Calu3 (cell line): Measurements from ENCODE around the gene PTK6. TPM values are rescaled to one million over a fixed set of nuclear protein-coding genes. Genes with fewer than 3 reads are reported as not detected.

Source experiments
- BruUV-seq: library from RNA; stranded (reverse); fragments of 400-500 nt; replicated peaks from 2 replicates; lab custom pipeline; 2021; lab: Mats Ljungman, UMichigan
- CTCF ChIA-PET: fragments of 300-600 bp; sonication (Branson Sonifier 250); formaldehyde crosslinking; loops from one replicate; lab custom pipeline; 2022; ENCODE audit warnings: antibody characterized with exemption; lab: Charles Lee
- DNase-seq: peaks from one replicate; pipeline ENCODE4 v3.0.0; 2022
- H3K27ac Mint-ChIP-seq: one replicate; pipeline ENCODE4 v1.8.0; 2022; ENCODE audit warnings: mixed read lengths; ENCODE audit not compliant: unreplicated experiment
- H3K27me3 Mint-ChIP-seq: one replicate; pipeline ENCODE4 v1.8.0; 2022; ENCODE audit warnings: mixed read lengths; ENCODE audit not compliant: unreplicated experiment
- H3K36me3 Mint-ChIP-seq: one replicate; pipeline ENCODE4 v1.8.0; 2022; ENCODE audit warnings: mild to moderate bottlenecking, moderate library complexity, mixed read lengths; ENCODE audit not compliant: insufficient read depth, unreplicated experiment
- H3K4me1 Mint-ChIP-seq: one replicate; pipeline ENCODE4 v1.8.0; 2022; ENCODE audit warnings: mild to moderate bottlenecking, low read depth, mixed read lengths; ENCODE audit not compliant: unreplicated experiment
- H3K4me3 Mint-ChIP-seq: one replicate; pipeline ENCODE4 v1.8.0; 2022; ENCODE audit warnings: mild to moderate bottlenecking, low read depth, moderate library complexity, mixed read lengths; ENCODE audit not compliant: unreplicated experiment
- H3K9me3 Mint-ChIP-seq: one replicate; pipeline ENCODE4 v1.8.0; 2022; ENCODE audit warnings: low read depth, mixed read lengths; ENCODE audit not compliant: unreplicated experiment
- intact Hi-C: fragments of 100-400 bp; cut with micrococcal nuclease; formaldehyde crosslinking; loops from one replicate; pipeline ENCODE4 v1.10.0; 2022; ENCODE audit not compliant: unreplicated experiment
- total RNA-seq: library from RNA; stranded (reverse); gene quantifications from 2 replicates; pipeline ENCODE4 v1.2.3, GENCODE V29; 2022
- TF ChIP-seq, protein P1 (sequence below): fragments of 200-600 bp; IDR thresholded peaks from one replicate; pipeline ENCODE4 v1.8.0; 2022; ENCODE audit warnings: antibody characterized with exemption; ENCODE audit not compliant: unreplicated experiment

The PTK6 gene
- total RNA-seq, 1 experiment from 2014 or later = 15.9 TPM

DNA sequence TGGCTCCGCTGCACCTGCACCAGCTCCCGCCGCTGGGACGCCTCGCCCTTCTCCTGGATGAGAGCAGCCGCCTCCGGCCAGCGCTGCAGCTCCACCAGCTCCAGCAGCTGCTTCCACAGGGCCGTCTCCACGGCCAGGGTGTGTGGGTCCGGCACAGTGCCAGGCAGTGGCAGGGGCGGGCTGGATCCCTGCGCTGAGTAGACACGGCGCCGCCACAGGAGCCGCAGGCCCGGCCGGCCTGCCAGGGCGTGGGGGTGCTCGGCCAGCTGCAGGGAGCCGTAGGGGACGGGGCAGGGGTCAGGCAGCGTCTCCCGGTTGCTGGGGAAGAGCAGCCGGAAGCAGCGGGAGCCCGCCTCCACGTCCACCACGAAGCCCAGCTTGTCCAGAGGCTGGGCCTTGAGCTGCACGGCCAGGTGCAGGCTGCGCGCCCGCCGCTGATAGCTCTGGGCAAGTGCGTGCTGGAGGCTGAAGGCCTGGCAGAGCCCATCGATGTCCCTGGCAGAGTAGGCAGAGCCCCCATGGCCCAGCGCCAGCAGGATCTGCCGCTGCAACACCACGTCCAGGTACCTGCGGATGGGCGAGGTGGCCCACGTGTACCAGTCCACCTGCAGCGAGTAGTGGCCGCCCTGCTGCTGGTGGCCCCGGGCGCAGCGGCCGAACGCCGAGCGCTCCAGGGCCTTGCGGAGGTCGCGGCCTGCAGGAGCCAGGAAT lies 26.2 kb upstream of the PTK6 start:
- CTCF ChIA-PET = no interaction called here
- Mint-ChIP-seq H3K36me3 (peaks cover 73% of the 10 kb centered on the region), H3K27me3 (no peaks in the 10 kb centered on the region), H3K4me3 (no peak overlapping the region), H3K4me1 (no peaks in the 10 kb centered on the region), H3K27ac (no peak overlapping the region), H3K9me3 (peaks cover 2% of the 10 kb centered on the region)
- TF ChIP-seq, protein P1, sequence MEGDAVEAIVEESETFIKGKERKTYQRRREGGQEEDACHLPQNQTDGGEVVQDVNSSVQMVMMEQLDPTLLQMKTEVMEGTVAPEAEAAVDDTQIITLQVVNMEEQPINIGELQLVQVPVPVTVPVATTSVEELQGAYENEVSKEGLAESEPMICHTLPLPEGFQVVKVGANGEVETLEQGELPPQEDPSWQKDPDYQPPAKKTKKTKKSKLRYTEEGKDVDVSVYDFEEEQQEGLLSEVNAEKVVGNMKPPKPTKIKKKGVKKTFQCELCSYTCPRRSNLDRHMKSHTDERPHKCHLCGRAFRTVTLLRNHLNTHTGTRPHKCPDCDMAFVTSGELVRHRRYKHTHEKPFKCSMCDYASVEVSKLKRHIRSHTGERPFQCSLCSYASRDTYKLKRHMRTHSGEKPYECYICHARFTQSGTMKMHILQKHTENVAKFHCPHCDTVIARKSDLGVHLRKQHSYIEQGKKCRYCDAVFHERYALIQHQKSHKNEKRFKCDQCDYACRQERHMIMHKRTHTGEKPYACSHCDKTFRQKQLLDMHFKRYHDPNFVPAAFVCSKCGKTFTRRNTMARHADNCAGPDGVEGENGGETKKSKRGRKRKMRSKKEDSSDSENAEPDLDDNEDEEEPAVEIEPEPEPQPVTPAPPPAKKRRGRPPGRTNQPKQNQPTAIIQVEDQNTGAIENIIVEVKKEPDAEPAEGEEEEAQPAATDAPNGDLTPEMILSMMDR = no peak
- no peak for DNase-seq
- intact Hi-C loops = no loop called here
- no TSS peak for BruUV-seq

GRCh38 chr20:63562461-63563224 lies 25.5 kb upstream of the PTK6 start:
- intact Hi-C loops = no loop called here
- Mint-ChIP-seq H3K27ac (no peak overlapping the region), H3K4me1 (no peaks in the 10 kb centered on the region), H3K36me3 (peaks cover 72% of the 10 kb centered on the region), H3K9me3 (peaks cover 2% of the 10 kb centered on the region), H3K4me3 (no peak overlapping the region), H3K27me3 (no peaks in the 10 kb centered on the region)
- DNase-seq = no peak
- BruUV-seq = no TSS peak
- CTCF ChIA-PET = interaction anchor here (1.2 kb wide), 1 partner anchor 25 kb away, joined by 4 read pairs; no protein-coding TSS in a partner anchor
- TF ChIP-seq, protein P1 = no peak

- Mint-ChIP-seq H3K4me3 (no peak overlapping the region), H3K27ac (no peak overlapping the region), H3K4me1 (no peaks in the 10 kb centered on the region), H3K9me3 (peaks cover 2% of the 10 kb centered on the region), H3K27me3 (no peaks in the 10 kb centered on the region), H3K36me3 (peaks cover 64% of the 10 kb centered on the region)
- intact Hi-C loops = no loop called here
- DNase-seq = no peak
- BruUV-seq = no TSS peak
- TF ChIP-seq, protein P1 = no peak
- CTCF ChIA-PET = interaction anchor here (1.2 kb wide), 1 partner anchor 24 kb away, joined by 4 read pairs; no protein-coding TSS in a partner anchor
Observed at GRCh38 chr20:63561624-63562396, 24.6 kb upstream of the PTK6 start.

GRCh38 chr20:63560856-63561609 lies 23.9 kb upstream of the PTK6 start:
- H3K9me3 Mint-ChIP-seq = peaks cover 2% of the 10 kb centered on the region
- H3K36me3 Mint-ChIP-seq = peaks cover 67% of the 10 kb centered on the region
- H3K4me1 Mint-ChIP-seq = no peaks in the 10 kb centered on the region
- TSS peak; percentile 2 for BruUV-seq
- H3K4me3 Mint-ChIP-seq = no peak overlapping the region
- H3K27ac Mint-ChIP-seq = peak overlapping the region; percentile 39
- TF ChIP-seq, protein P1 = no peak
- H3K27me3 Mint-ChIP-seq = no peaks in the 10 kb centered on the region
- DNase-seq = no peak
- CTCF ChIA-PET = no interaction called here
- intact Hi-C loops = no loop called here
